B cell (primary cell): Measurements from ENCODE around the gene LRRC4B. TPM values are rescaled to one million over a fixed set of nuclear protein-coding genes. Genes with fewer than 3 reads are reported as not detected.

Source experiments
- ATAC-seq: fragments of 200-7000 bp; cut with Tn5 transposase; one replicate; pipeline ENCODE4 v1.10.0; 2021; ENCODE audit warnings: low read depth, mild to moderate bottlenecking, moderate number of reproducible peaks, moderate library complexity
- CTCF ChIA-PET: fragments of 350-600 bp; sonication (Branson Sonifier 250); formaldehyde crosslinking; loops from one replicate; lab custom pipeline; 2021; ENCODE audit warnings: antibody characterized with exemption, inconsistent platforms; lab: Charles Lee
- POLR2A ChIA-PET: fragments of 350-600 bp; sonication (Branson Sonifier 250); formaldehyde crosslinking; loops from one replicate; lab custom pipeline; 2021; ENCODE audit warnings: antibody characterized with exemption; lab: Charles Lee
- DNase-seq: peaks from one replicate; pipeline ENCODE4 v3.0.0; 2013
- H2AFZ ChIP-seq: 2 replicates; pipeline ENCODE4 v1.6.1; 2012; ENCODE audit warnings: mild to moderate bottlenecking, low read depth, low read length; ENCODE audit not compliant: insufficient read depth, poor library complexity, severe bottlenecking
- H3K27ac ChIP-seq, 2 donors: 1 replicate in 1 of 2; 2 replicates in 1 of 2; pipeline ENCODE4 v1.5.1; 2012 to 2013; ENCODE audit warnings: low read length in 2 of 2, mild to moderate bottlenecking in 2 of 2, moderate library complexity in 1 of 2
- H3K27me3 ChIP-seq, 4 experiments: fragments of 200-600 bp in 1 of 4; sonication (generic) in 1 of 4; replicated peaks in 1 of 4; 1 replicate in 2 of 4; 2 replicates in 2 of 4; pipeline versions ENCODE4 v1.6.1 to v1.7.0; 2013 to 2016; ENCODE audit warnings: low read length in 3 of 4, mild to moderate bottlenecking in 2 of 4, mixed read lengths in 1 of 4, moderate library complexity in 1 of 4; ENCODE audit not compliant: insufficient read depth in 4 of 4, control insufficient read depth in 3 of 4; ENCODE audit errors: control extremely low read depth in 1 of 4
- H3K36me3 ChIP-seq, 2 experiments: replicated peaks in 1 of 2; 1 replicate in 1 of 2; 2 replicates in 1 of 2; pipeline versions ENCODE4 v1.6.1 to v1.7.1; 2013; ENCODE audit warnings: low read length in 1 of 2; ENCODE audit not compliant: insufficient read depth in 2 of 2, control insufficient read depth in 1 of 2; ENCODE audit errors: control extremely low read depth in 1 of 2, extremely low read depth in 1 of 2
- H3K4me1 ChIP-seq, 2 donors: fragments of 200-600 bp in 1 of 2; sonication (generic) in 1 of 2; 1 replicate in 1 of 2; 2 replicates in 1 of 2; pipeline versions ENCODE4 v1.5.1 to v1.6.1; 2013 to 2017; ENCODE audit warnings: low read length in 2 of 2; ENCODE audit not compliant: control insufficient read depth in 2 of 2, insufficient read depth in 2 of 2
- H3K4me2 ChIP-seq: replicated peaks from 2 replicates; pipeline ENCODE3; 2012; ENCODE audit warnings: mild to moderate bottlenecking, low read depth, low read length; ENCODE audit not compliant: poor library complexity, severe bottlenecking
- H3K4me3 ChIP-seq, 5 experiments: fragments of 200-600 bp in 1 of 5; sonication (generic) in 1 of 5; 1 replicate in 3 of 5; 2 replicates in 2 of 5; pipeline versions ENCODE4 v1.5.1 to v1.7.0; 2011 to 2016; ENCODE audit warnings: low read length in 4 of 5, mild to moderate bottlenecking in 4 of 5, low read depth in 2 of 5, control low read depth in 1 of 5, moderate library complexity in 1 of 5; ENCODE audit not compliant: insufficient read depth in 1 of 5; ENCODE audit errors: control extremely low read depth in 1 of 5, extremely low read depth in 1 of 5
- H3K79me2 ChIP-seq: fragments of 200-600 bp; sonication (generic); one replicate; pipeline ENCODE4 v1.6.0; 2016; ENCODE audit warnings: low read length; ENCODE audit not compliant: control insufficient read depth, insufficient read depth
- H3K9ac ChIP-seq: fragments of 200-600 bp; sonication (generic); 2 replicates; pipeline ENCODE4 v1.6.1; 2017; ENCODE audit warnings: mild to moderate bottlenecking, low read length, moderate library complexity
- H3K9me3 ChIP-seq, 3 donors: one replicate each; pipeline versions ENCODE4 v1.6.1 to v1.7.1; 2013; ENCODE audit warnings: low read length in 2 of 3; ENCODE audit not compliant: control insufficient read depth in 2 of 3, insufficient read depth in 1 of 3; ENCODE audit errors: control extremely low read depth in 1 of 3
- H4K20me1 ChIP-seq: 2 replicates; pipeline ENCODE4 v1.6.0; 2012; ENCODE audit warnings: mild to moderate bottlenecking, low read length; ENCODE audit not compliant: insufficient read depth, control insufficient read depth, poor library complexity, severe bottlenecking
- H3K27ac Mint-ChIP-seq: one replicate; pipeline ENCODE4 v1.8.0; 2021; ENCODE audit warnings: mixed read lengths
- H3K27me3 Mint-ChIP-seq: one replicate; pipeline ENCODE4 v1.8.0; 2021; ENCODE audit warnings: mixed read lengths
- H3K4me1 Mint-ChIP-seq: one replicate; pipeline ENCODE4 v1.8.0; 2021; ENCODE audit warnings: mixed read lengths
- H3K4me3 Mint-ChIP-seq: one replicate; pipeline ENCODE4 v1.8.0; 2021; ENCODE audit warnings: mixed read lengths
- H3K9me3 Mint-ChIP-seq: one replicate; pipeline ENCODE4 v1.8.0; 2022; ENCODE audit warnings: mixed read lengths; ENCODE audit not compliant: insufficient read depth
- CTCF ChIP-seq: fragments of 200-600 bp; IDR thresholded peaks from one replicate; pipeline ENCODE4 v1.8.0; 2022; ENCODE audit warnings: antibody characterized with exemption, mild to moderate bottlenecking
- EZH2 ChIP-seq: IDR thresholded peaks from 2 replicates; pipeline ENCODE4 v1.6.1; 2012; ENCODE audit warnings: borderline replicate concordance, low read depth, mild to moderate bottlenecking, moderate library complexity, low read length; ENCODE audit not compliant: insufficient read depth, poor library complexity, severe bottlenecking
- WGBS: methylation state at CpG from one replicate; pipeline ENCODE4 v1.1.5; 2013; ENCODE audit warnings: missing lambda C conversion rate; ENCODE audit not compliant: insufficient coverage; 5-methylcytosine and 5-hydroxymethylcytosine counted together
- intact Hi-C: fragments of 100-400 bp; cut with micrococcal nuclease; formaldehyde crosslinking; loops from one replicate; pipeline ENCODE4 v1.10.0; 2022
- polyA plus RNA-seq: library from polyadenylated mRNA; depleted of rRNA; stranded (reverse); fragments of >200 nt; gene quantifications from 2 replicates; pipeline ENCODE4 v1.2.3, GENCODE V29; 2012
- total RNA-seq, 2 donors: library from RNA; stranded (reverse); fragments of 120-200 nt in 1 of 2; gene quantifications; 1 replicate in 1 of 2; 2 replicates in 1 of 2; pipeline versions ENCODE4 v1.2.3 to v1.2.4, GENCODE V29; 2013 to 2022

LRRC4B gene
- total and polyA plus RNA-seq, 2 donors (not counting 1 experiment from before 2014, with no cell fraction given), result 0.03 TPM; not detected in 1

- Histone ChIP-seq H4K20me1 (peaks cover 2% of the 10 kb centered on the region), H3K9me3 (peaks cover 0 to 9% (median 0%) of the 10 kb centered on the region in 3 donors), H3K9ac (no peak overlapping the region), H3K36me3 (no peaks in the 10 kb centered on the region), H3K4me2 (peak overlapping the region; percentile 30), H2AFZ (no peak overlapping the region), H3K27me3 (no peaks in the 10 kb centered on the region), H3K4me1 (peaks cover 14% of the 10 kb centered on the region in 2 donors), H3K79me2 (no peaks in the 10 kb centered on the region), H3K27ac (no peak overlapping the region), H3K4me3 (no peak overlapping the region)
- ChIA-PET CTCF (no interaction called here), POLR2A (no interaction called here)
- intact Hi-C loops, result no loop called here
- no peak for TF ChIP-seq EZH2
- no peak for TF ChIP-seq CTCF
- H3K9me3 Mint-ChIP-seq, result no peaks in the 10 kb centered on the region
- ATAC-seq, result peak; percentile 62
- H3K4me3 Mint-ChIP-seq, result no peak overlapping the region
- no peaks in the 10 kb centered on the region for H3K27me3 Mint-ChIP-seq
- 12% methylated on average over 9 of the region's 12 CpGs for WGBS
- peaks cover 27% of the 10 kb centered on the region for H3K4me1 Mint-ChIP-seq
- H3K27ac Mint-ChIP-seq, result no peak overlapping the region
- peak; percentile 50 for DNase-seq
Measured at GRCh38 chr19:50492303-50493052, 75.8 kb downstream of the LRRC4B start.

GRCh38 chr19:50490991-50491472 lies 77.2 kb downstream of the LRRC4B start:
- peaks cover 16% of the 10 kb centered on the region in 2 donors for H3K4me1 ChIP-seq
- H3K4me1 Mint-ChIP-seq, result peaks cover 27% of the 10 kb centered on the region
- H3K9ac ChIP-seq, result no peak overlapping the region
- TF ChIP-seq CTCF (no peak), EZH2 (no peak)
- H3K27ac Mint-ChIP-seq, result no peak overlapping the region
- ATAC-seq, result no peak
- no peaks in the 10 kb centered on the region for H3K9me3 Mint-ChIP-seq
- no peak for DNase-seq
- no peak overlapping the region for H3K4me3 Mint-ChIP-seq
- intact Hi-C loops, result no loop called here
- peaks cover 11% of the 10 kb centered on the region for H4K20me1 ChIP-seq
- H3K27ac ChIP-seq, result no peak overlapping the region
- H3K4me2 ChIP-seq, result no peak overlapping the region
- H3K27me3 Mint-ChIP-seq, result no peaks in the 10 kb centered on the region
- no peak overlapping the region for H2AFZ ChIP-seq
- CTCF ChIA-PET, result no interaction called here
- POLR2A ChIA-PET, result no interaction called here
- WGBS, result 77% methylated on average over 26 of the region's 26 CpGs
- no peak overlapping the region for H3K4me3 ChIP-seq
- H3K9me3 ChIP-seq, result peaks cover 0 to 15% (median 0%) of the 10 kb centered on the region in 3 donors
- no peaks in the 10 kb centered on the region for H3K27me3 ChIP-seq
- no peaks in the 10 kb centered on the region for H3K36me3 ChIP-seq
- H3K79me2 ChIP-seq, result peaks cover 6% of the 10 kb centered on the region
